Esophagus muscularis mucosa (tissue), 4 donors: Measurements from ENCODE around the gene NAPB. TPM values are rescaled to one million over a fixed set of nuclear protein-coding genes. Genes with fewer than 3 reads are reported as not detected.

Experiments
- DNase-seq: peaks from one replicate; pipeline ENCODE4 v3.0.0-alpha.2; 2017; ENCODE audit errors: extremely low spot score
- H3K27ac ChIP-seq, 4 donors: fragments of 200-600 bp; sonication (generic); replicated peaks in 1 of 4; 1 replicate in 3 of 4; 2 replicates in 1 of 4; pipeline ENCODE4 v1.5.1; 2016 to 2019; ENCODE audit warnings: mild to moderate bottlenecking in 1 of 4
- H3K27me3 ChIP-seq, 4 donors: fragments of 200-600 bp; sonication (generic); one replicate each; pipeline versions ENCODE4 v1.5.1 to v1.6.0; 2016 to 2019
- H3K36me3 ChIP-seq, 4 donors: fragments of 200-600 bp; sonication (generic); one replicate each; pipeline ENCODE4 v1.5.1; 2016 to 2019
- H3K4me1 ChIP-seq, 4 donors: fragments of 200-600 bp; sonication (generic); one replicate each; pipeline ENCODE4 v1.5.1; 2016 to 2019
- H3K4me3 ChIP-seq, 4 donors: fragments of 200-600 bp; sonication (generic); 1 replicate in 2 of 4; 2 replicates in 2 of 4; pipeline ENCODE4 v1.5.1; 2016 to 2019; ENCODE audit warnings: mild to moderate bottlenecking in 4 of 4, moderate library complexity in 1 of 4
- H3K9me3 ChIP-seq, 4 donors: fragments of 200-600 bp; sonication (generic); 1 replicate in 3 of 4; 2 replicates in 1 of 4; pipeline ENCODE4 v1.5.1; 2016 to 2019
- CTCF ChIP-seq, 3 experiments: fragments of 200-600 bp in 2 of 3; fragments of 450-650 bp in 1 of 3; sonication (generic) in 2 of 3; IDR thresholded peaks; one replicate each; pipeline ENCODE4 v1.5.1; 2017 to 2019; ENCODE audit warnings: antibody characterized with exemption in 3 of 3, mild to moderate bottlenecking in 2 of 3, moderate library complexity in 1 of 3
- EP300 ChIP-seq: sonication (generic); formaldehyde crosslinking; IDR thresholded peaks from one replicate; pipeline ENCODE4 v1.6.1; 2017; ENCODE audit warnings: antibody characterized with exemption
- POLR2A ChIP-seq: fragments of 450-650 bp; IDR thresholded peaks from one replicate; pipeline ENCODE4 v1.6.1; 2017; ENCODE audit warnings: antibody characterized with exemption, moderate library complexity, mild to moderate bottlenecking, low read depth
- POLR2AphosphoS5 ChIP-seq, 2 donors: sonication (generic); formaldehyde crosslinking; IDR thresholded peaks; one replicate each; pipeline ENCODE4 v1.6.1; 2017; ENCODE audit warnings: antibody characterized with exemption in 2 of 2
- WGBS: methylation state at CpG from one replicate; pipeline ENCODE4 v1.1.5; 2018; 5-methylcytosine and 5-hydroxymethylcytosine counted together
- intact Hi-C: fragments of 100-400 bp; cut with DNase I; formaldehyde crosslinking; loops from one replicate; pipeline ENCODE4 v1.15.1; 2023
- total RNA-seq, 4 donors: library from RNA; depleted of rRNA; stranded (reverse); fragments of >200 nt; gene quantifications; one replicate each; pipeline versions ENCODE4 v1.1.0 to v1.2.1, GENCODE V29; 2016

Gene NAPB
- total RNA-seq, 4 donors from 2014 or later, result 13.7 to 18.7 (median 15.2) TPM

GRCh38 chr20:23379772-23380171, 41.5 kb downstream of the NAPB start:
- TF ChIP-seq CTCF (IDR thresholded peaks at IDR 0.05) (no peak), EP300 (no peak), POLR2AphosphoS5 (IDR thresholded peaks at IDR 0.05) (no peak), POLR2A (no peak)
- intact Hi-C loops, result no loop called here
- H3K36me3 ChIP-seq, result peaks cover 10 to 70% (median 46%) of the 10 kb centered on the region in 4 donors
- no peaks in the 10 kb centered on the region for H3K4me1 ChIP-seq
- H3K27ac ChIP-seq, result no peak overlapping the region
- no peaks in the 10 kb centered on the region for H3K27me3 ChIP-seq
- no peak for DNase-seq
- H3K4me3 ChIP-seq, result no peak overlapping the region
- H3K9me3 ChIP-seq, result no peaks in the 10 kb centered on the region

- intact Hi-C loops, result no loop called here
- no peak for DNase-seq
- 92% methylated on average over 5 of the region's 5 CpGs for WGBS
- H3K4me3 ChIP-seq, result no peak overlapping the region
- no peak overlapping the region for H3K27ac ChIP-seq
- peaks cover 27 to 96% (median 72%) of the 10 kb centered on the region in 4 donors for H3K36me3 ChIP-seq
- no peak for TF ChIP-seq EP300
- H3K4me1 ChIP-seq, result no peaks in the 10 kb centered on the region
- no peaks in the 10 kb centered on the region for H3K27me3 ChIP-seq
- no peaks in the 10 kb centered on the region for H3K9me3 ChIP-seq
These were observed 45.5 kb downstream of the NAPB start for GRCh38 chr20:23375827-23376226.

- no peak for DNase-seq
- no peaks in the 10 kb centered on the region for H3K9me3 ChIP-seq
- intact Hi-C loops, result no loop called here
- peaks cover 41 to 98% (median 76%) of the 10 kb centered on the region in 4 donors for H3K36me3 ChIP-seq
- no peak overlapping the region for H3K27ac ChIP-seq
- H3K4me3 ChIP-seq, result no peak overlapping the region
- H3K27me3 ChIP-seq, result no peaks in the 10 kb centered on the region
- TF ChIP-seq POLR2AphosphoS5 (IDR thresholded peaks at IDR 0.05) (no peak), POLR2A (no peak), CTCF (IDR thresholded peaks at IDR 0.05) (no peak), EP300 (no peak)
- WGBS, result 81% methylated on average over 5 of the region's 5 CpGs
- no peaks in the 10 kb centered on the region for H3K4me1 ChIP-seq
These were observed 46.8 kb downstream of the NAPB start for GRCh38 chr20:23374441-23374840.

GRCh38 chr20:23371496-23371895, 49.8 kb downstream of the NAPB start:
- DNase-seq, result no peak
- 75% methylated on average over 4 of the region's 4 CpGs for WGBS
- Histone ChIP-seq H3K9me3 (no peaks in the 10 kb centered on the region), H3K27me3 (no peaks in the 10 kb centered on the region), H3K27ac (no peak overlapping the region), H3K4me3 (no peak overlapping the region), H3K36me3 (peaks cover 34 to 92% (median 66%) of the 10 kb centered on the region in 4 donors), H3K4me1 (peaks cover 17 to 22% (median 22%) of the 10 kb centered on the region in 4 donors)
- intact Hi-C loops, result no loop called here
- TF ChIP-seq POLR2A, result no peak
- no peak for TF ChIP-seq EP300
- TF ChIP-seq POLR2AphosphoS5 (IDR thresholded peaks at IDR 0.05), result no peak
- no peak for TF ChIP-seq CTCF (IDR thresholded peaks at IDR 0.05)

- Histone ChIP-seq H3K4me1 (peaks cover 23 to 28% (median 28%) of the 10 kb centered on the region in 4 donors), H3K9me3 (no peaks in the 10 kb centered on the region), H3K27ac (no peak overlapping the region), H3K36me3 (peaks cover 33 to 88% (median 65%) of the 10 kb centered on the region in 4 donors), H3K4me3 (no peak overlapping the region), H3K27me3 (no peaks in the 10 kb centered on the region)
- no peak for DNase-seq
- WGBS, result 67% methylated on average over 3 of the region's 3 CpGs
- intact Hi-C loops, result no loop called here
- TF ChIP-seq CTCF (IDR thresholded peaks at IDR 0.05) (no peak), POLR2A (no peak), POLR2AphosphoS5 (IDR thresholded peaks at IDR 0.05) (no peak), EP300 (no peak)
These were observed 50.4 kb downstream of the NAPB start for GRCh38 chr20:23370873-23371272.
